NAMALWA (cell line): ENCODE data around the gene SPATA46.
A peak's percentile ranks its signal among the peaks of the same experiment; 100 is the strongest.

ENCODE experiments used
- DNase-seq: peaks from one replicate; pipeline ENCODE4 v3.0.0-alpha.2; 2015; ENCODE audit warnings: low spot score

SPATA46 gene

DNA sequence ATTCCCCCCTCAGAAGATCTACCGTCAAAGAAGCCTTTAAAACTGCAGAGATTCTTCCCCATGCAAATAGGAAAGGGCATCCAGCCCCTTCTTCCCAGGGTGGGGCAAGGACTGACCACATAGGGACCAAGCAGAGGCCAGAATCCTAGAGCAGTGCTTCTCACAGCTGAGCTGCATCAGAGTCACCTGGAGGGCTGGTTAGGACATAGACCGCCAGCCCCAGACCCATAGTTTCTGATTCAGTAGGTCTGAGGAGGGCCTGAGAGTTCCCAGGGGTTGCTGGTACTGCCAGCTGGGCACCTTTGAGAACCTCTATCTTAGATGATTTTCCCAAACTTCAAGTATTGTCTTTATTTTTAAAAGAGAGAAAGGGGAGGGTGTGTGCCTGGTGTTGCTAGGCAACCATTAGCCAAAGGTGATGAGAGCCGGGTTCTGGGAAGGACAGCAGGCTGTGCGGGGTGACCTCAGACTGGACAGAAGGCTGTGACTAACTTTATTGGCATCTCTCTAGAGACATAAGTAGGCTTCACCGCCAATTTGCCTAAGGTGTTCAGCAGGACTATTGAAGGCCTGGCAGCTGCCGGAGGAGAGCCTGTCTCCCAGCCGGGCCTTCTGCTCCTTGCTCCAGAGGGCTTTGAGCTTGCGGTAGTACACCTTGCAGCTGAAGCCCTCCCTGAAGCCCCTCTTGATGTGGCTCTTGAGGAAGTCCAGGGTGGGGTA lies 3.0 kb downstream of the SPATA46 start:
- no peak for DNase-seq

DNA sequence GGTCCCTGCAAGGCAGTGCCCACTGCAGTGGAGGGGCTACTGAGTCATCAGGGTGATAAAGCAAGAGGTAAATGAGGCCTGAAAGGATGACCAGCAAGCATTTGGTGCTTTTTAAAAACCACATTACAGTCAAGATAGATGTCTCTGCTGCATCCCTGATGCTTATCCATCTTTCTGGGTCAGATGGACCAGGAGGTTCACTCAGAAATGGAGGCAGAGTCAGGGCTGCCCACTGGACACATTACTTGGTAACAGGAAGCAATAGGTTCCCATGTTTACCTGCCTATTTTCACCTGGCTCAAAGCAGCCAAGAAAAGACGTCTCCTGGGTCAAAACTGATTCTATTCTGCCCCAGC lies 3.6 kb downstream of the SPATA46 start:
- DNase-seq = no peak

DNA sequence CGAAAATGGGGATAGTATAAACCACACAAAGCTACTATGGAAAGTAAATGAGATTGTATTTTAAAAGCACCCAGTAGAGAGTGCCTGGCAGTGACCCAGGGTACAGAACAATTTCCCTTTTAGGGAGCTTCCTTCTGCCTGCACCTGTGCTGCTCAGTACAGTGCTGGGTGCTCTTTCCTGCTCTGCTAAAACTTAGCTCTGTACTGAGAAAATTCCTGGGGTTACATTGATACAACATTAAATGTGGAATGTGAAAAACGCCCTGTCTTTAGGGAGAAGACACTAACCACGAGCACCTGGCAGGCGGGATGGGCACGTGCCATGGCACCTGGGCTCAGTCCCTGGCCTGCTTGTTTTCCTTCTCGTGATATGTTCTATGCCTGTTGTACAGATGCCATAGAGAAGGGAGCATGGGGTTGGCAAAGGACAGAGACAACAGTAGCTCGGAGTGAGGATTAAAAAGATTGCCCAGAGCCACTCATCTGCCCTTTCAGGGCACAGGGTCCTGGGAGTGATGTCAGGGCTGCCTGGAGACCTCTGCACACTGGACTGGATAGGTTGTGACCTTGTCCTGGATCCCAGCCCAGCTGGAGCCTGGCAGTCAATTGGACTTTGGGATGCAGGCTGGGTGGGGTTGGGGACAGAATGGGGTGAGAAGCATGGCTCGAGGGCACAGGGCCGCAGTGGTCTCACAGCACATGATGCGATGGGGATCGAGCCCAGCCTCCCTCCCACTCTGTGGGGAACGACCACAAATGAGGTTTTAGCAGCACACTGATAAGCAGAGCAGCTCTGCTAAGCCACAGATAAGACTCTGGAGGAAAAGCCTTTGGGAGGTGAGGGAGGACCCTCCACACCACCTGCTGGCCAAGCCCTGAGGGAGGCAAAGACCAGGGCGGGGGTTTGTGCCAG lies 4.2 kb downstream of the SPATA46 start:
- DNase-seq = no peak

DNA sequence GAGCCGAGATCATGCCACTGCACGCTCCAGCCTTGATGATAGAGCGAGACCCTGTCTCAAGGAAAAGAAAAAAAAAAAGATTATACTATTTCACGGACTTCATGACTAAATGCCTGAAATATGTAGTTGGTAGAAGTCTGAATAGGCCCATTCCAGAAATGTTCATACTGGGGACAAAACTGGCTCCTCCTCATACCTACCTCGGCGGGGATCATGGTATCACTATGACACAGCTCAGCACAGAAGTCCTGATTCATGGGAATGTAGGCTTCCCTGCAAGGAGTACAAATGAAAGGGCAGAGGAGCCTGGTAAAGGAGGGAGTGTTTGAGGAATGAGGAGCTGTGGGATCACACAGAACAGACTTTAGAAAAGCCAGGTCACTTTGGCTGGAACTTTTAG lies 5.0 kb downstream of the SPATA46 start:
- DNase-seq = no peak

DNA sequence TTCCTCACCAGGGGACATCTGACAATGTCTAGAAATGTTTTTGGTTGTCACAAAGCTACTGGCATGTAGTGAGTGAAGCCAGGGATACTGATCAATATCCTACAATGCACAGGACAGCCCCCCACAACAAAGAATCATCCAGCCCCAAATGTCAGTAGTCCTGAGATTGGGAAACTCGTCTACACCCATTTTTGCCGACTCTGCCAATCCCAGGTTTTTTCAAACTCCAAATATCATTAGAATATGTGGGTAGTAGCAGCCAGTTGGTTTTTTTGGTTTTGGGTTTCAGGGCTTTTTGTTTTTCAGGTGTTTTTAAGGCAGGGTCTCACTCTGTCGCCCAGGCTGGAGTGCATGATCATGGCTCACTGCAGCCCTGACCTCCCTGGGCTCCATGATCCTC lies 5.9 kb downstream of the SPATA46 start:
- no peak for DNase-seq

DNA sequence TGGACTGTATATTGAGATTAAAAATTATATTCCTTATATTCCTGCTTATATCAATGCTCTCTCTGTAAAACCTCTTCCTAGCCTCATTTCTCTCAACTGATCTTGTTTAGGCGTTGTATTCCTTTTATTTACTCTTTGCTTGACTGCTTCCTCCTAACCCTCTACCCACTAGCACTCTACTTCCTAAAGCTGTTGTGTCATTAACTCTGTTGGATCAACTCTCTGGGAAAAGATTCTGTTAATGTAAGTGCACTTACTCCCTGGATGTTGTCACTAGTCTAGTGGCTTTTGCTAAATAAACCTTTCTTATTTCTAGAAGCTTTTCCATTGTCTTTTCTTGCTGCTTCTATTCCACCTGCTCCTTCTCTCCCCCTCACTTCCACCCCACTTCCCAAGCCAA lies 6.5 kb downstream of the SPATA46 start:
- DNase-seq = no peak

DNA sequence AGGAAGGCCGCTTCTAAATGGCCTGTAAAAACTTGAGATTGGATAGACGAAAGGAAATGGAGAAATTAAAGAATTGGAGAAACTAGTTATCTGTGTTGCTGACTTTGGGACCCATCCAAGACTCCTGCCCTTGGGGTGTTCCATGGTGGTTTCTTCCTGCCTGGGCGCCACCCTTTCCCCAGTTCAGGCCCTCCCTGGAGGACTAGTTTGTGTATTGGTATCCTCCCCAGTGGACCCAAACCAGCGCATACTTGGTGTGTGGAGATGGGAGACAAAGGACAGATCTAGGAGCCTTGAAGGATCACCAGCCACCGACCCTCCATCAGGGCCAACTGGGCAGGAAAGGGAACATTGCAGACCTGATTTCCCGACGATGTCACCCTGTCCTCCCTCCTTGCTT lies 7.1 kb downstream of the SPATA46 start:
- DNase-seq = no peak

DNA sequence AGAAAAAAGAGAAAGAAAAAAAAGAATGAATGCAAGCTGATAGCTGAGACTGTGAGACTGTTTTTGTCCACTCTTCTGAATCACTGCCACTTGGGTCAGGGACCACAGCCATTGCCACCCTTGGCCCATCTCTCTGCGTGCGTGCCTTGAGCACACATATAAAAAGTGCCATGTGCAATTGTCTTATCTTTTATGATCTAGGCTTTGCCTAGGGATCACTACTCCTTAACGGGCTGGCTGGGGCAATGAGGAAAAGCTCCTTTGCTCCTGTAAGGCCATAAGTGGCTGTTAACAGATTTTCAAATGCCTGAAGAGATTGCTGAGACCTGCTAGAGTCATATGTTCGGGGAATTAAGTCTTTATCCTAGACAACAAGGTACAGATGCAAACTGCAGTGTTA lies 8.2 kb downstream of the SPATA46 start:
- DNase-seq = no peak

DNA sequence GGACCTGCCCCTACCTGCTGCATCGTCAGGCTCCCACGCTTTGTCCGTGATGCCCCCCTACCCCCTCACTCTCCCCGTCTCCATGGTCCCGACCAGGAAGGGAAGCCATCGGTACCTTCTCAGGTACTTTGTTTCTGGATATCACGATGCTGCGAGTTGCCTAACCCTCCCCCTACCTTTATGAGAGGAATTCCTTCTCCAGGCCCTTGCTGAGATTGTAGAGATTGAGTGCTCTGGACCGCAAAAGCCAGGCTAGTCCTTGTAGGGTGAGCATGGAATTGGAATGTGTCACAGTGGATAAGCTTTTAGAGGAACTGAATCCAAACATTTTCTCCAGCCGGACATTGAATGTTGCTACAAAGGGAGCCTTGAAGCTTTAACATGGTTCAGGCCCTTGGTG lies 8.9 kb downstream of the SPATA46 start:
- DNase-seq = no peak

DNA sequence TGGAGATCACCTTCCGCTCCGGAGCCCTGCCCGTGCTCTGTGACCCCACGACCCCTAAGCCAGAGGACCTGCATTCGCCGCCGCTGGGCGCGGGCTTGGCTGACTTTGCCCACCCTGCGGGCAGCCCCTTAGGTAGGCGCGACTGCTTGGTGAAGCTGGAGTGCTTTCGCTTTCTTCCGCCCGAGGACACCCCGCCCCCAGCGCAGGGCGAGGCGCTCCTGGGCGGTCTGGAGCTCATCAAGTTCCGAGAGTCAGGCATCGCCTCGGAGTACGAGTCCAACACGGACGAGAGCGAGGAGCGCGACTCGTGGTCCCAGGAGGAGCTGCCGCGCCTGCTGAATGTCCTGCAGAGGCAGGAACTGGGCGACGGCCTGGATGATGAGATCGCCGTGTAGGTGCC lies 9.6 kb downstream of the SPATA46 start:
- DNase-seq = no peak

DNA sequence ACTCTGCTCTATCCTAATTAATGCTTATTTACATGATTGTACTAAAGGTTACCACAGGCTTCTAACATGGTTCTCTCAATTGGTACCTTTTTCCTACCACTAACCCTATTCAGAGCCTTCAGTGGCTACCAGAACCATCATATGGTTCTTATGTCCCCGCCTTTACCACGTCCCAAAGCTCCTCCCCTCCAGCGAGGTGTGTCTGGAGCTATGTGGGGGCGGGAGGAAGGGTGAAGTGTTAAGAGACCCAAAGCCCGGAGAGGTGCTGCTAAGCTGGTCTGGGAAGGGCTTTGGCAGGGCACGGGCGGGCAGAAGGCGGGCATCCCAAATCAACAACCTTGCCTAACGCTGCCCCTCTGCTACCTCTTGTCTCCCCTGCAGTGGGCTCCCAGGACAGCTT lies 10.0 kb downstream of the SPATA46 start:
- no peak for DNase-seq

DNA sequence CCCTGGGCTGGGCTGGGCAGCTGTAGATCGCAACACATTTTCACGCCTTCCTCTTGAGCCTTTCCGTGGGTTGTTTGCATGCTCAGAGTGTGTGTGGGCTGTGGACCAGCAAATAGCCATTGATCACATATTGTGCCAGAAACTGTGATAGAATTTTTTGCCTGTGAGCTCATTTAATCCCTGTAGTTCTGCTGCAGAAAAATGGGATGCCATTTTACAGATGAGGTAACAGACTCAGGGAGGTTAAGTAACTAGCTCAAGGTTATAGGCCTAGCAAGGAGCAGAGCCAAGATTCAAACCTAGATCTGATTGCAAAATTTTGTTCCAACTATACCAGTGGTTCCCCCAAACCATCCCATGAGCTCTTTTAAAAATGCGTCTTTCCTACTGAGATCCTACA lies 10.5 kb downstream of the SPATA46 start:
- DNase-seq = no peak

DNA sequence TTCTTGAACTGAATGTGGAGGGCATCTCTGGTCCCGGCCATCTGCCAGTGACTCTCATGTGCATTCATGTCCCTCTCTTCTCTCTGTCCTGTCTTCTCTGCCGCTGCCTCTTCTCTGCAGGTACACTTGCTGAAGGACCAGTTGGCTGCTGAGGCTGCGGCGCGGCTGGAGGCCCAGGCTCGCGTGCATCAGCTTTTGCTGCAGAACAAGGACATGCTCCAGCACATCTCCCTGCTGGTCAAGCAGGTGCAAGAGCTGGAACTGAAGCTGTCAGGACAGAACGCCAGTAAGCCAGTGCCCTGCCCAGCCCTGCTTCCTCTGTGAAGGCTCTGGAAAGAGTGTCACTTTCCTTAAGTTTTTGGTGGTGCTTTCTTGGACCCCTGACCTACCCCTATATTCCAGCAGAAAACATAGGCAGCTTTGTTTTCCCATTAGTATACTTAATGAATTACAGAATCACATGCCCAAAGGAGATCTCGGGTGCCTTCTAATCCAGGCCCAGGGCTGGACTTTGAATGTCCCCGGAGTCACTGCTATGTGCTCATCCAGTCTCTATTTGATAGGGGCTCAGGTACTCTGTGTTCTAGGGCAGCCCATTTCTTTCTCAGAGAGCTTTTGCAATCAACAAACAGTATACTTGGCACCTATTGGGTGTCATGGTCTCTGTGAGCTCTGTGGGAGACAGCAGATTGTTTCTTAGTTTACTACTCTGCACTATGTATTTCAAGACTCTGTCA lies 11.2 kb downstream of the SPATA46 start:
- no peak for DNase-seq

DNA sequence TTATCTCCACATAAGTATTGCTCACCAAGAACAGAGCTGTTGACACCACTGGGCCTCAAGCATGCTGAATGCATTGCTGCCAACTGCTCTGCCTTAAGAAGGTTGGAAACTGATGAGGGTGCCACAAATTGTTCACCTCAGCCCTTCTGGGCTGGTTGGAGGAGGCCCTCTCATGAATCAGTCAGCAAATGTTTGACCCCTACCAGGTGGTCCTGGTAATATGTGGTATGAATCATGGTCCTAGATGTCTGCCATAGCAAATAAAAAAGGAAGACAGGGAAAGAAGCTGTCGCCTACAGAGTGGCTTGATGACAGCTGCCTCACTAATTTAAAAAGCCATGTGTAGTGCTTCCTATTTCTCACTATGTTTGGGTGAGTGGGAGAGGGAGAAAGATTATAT lies 12.2 kb downstream of the SPATA46 start:
- no peak for DNase-seq

DNA sequence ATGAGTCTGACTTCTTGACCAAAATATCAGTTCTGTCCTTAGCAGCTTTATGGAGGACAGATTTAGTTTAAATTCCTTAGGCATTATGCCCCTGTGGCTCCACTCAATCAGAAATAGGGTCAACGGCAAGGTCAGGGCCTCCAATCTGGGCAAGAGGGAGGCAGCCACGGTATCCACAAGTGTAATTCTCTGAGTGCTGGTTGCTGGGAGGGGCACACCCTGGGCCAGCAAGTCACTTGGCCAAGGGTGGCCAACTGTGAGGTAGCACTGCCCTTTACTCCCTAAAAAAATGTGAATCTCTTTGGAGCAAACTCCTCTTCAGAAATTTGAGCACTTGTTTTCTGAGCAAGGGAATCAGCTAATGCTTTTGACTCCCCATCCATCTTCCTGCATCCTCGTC lies 12.8 kb downstream of the SPATA46 start:
- DNase-seq = no peak

DNA sequence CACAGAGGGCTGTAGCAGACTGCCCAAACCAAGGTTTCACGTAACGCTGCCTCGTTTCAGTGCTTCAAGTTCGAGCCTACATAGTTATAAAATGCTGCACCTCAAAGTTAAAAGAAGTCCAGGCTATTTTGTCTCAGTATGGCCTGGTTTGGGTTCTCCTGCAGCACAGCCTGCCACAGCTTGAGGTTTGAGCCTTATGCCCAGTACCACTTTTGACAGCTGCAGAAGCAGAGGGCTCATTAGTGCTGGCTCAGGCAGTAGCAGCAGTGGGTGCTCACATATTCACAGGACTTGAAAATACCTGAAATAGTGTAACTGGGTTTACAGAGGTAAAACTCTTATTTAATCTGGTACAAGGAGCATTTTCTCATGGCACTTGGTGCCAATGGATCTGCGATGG lies 15.3 kb downstream of the SPATA46 start:
- no peak for DNase-seq

DNA sequence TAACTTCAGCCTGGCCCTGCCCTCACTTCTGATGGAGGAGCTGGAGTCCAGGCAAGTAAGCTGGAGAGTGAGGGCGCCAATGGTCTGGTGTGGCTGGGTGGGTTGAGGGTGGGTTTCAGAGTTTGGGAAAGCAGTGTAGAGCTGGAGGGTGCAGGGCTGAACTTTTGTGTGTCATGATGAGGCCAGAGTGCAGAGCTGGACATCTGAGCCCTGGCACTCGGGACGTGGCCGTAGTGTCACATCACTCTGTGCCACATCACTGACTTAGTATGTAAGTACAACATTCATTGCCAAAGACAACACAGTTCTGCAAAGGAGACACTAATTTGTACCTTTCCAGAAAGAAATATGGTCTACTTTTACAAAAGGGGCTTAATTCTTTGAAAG lies 15.8 kb downstream of the SPATA46 start:
- DNase-seq = no peak

DNA sequence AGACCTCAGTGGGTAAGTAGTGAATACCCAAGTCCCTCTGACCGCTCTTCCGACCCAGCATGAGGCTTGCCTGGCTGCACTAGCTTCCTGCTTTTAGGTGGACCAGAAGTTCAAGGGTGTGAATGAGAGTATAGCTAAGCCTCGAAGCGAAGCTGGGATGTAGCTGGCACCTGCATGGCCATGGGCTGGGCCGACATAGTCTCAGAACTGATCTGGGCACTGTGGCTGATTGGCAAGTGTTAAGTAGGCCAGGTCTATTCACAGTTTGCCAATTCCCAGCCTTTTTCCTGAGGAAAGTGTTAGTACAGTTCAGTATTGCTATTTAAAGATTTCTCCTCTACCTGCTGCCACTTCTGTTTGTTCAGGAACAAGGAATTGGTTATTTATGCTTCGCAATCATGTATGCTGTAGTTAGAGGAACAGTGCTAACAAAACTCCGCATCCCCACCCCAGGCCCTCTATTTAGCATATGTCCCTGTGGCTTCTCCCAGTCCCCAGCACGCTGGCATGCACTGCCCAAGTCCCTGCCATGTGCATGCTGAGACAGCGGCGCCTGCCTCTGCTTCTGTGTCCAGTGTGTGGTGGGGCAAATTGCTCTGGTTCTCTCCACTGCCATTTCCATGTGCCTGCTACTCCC lies 16.3 kb downstream of the SPATA46 start:
- DNase-seq = no peak

DNA sequence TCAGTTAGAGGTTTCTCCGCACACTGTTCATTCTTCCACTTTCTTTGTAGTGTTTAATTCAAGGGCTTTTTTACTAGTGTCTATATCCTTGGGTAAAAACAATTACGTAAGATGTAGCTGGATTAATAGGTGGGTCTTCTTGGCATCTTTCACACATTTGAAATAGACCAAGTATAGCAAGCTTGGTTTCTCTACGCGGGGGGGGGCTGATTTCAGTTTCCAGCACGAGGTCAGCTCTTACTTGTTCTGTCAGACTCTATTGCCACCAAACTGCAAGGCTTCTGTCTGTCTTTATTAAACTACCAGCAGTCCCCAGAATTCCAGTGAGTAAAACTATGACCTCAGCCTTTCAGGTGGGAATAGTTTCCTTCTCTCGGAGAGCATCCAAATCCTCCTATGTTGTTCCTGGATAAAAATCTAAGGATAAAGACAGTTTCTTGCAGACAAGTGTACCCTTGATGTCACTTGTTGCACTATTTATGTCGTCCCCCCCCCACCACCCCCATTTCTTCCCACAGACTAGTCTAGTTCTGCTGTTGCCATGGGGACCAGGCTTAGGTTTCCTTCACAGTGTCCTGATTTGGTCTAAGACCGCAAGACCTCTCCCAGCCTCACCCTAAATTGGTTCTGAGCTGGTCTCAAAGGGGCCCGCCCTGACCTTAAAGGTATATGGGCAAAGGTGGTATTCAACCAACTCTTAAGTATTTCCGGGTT lies 17.0 kb downstream of the SPATA46 start:
- no peak for DNase-seq

DNA sequence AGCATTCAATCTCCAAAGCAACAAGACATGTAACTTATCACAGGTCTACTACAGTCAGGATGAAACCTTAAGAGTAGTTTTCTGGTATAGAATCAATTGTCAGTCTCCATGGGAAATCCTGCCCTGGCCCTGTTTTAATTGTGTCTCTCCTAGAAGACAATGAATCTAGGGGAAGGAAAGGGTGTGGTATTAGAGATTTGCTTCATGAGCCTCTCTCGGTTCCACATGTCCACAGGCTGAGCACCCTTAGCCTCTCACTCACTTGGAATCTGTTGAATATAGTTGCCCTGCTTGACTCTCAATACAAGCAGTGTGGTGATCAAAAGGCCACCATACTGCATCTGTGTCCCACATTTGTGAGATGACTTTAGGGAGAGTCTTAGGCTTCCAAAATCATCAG lies 17.7 kb downstream of the SPATA46 start:
- no peak for DNase-seq

DNA sequence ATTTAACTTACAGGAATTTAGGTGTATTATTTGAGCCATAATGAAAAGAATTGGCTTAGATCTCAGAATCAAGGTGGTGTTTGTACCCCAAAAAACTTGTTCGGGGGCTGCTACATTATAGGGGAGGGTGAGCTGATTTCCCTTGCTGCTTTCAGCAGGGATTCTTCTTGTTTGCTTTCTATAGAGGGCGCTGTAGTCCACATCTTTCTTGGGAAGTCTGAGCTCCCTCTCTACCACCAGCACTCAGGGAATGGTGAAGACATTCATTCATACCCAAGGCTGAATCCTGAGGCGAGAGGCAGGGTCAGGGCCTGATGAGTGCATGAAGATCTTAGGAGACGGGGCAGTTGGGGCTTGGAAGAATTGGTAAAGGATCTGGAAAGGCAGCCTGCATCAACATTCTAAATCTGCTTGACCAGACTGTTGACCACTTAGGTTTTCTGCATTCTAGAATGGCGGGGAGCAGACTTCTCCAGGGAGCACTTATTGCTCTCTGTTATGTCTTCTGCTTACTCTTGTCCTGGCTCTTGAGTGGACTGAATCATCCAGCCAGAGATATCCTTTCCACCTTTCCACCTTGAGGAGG lies 18.9 kb downstream of the SPATA46 start:
- DNase-seq = peak; percentile 58

DNA sequence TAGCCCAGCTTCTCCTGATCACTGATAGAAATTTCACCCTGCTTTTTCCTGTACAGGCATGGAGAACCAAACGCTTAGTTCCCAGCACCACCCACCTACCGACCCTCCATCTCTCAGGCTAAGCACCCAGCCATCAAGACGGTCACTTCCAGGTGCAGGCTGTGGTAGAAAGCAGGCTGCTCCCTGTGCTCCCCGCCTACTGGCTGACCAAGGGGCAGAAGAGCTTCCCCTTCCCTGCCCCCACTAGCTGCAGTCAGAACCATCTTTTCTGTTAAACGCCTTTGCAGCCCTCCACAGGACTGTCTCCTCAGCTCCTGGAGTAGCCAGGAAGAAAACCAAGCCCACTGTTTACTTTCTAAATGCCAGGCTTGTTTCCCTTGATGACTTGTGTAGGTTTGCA lies 23.0 kb downstream of the SPATA46 start:
- DNase-seq = no peak
